OCI-LY1 (cell line): ENCODE results near the gene FURIN.

ENCODE experiments used
- H2AFZ ChIP-seq: fragments of 200-600 bp; sonication (generic), shearing (Covaris generic); 2 replicates; pipeline ENCODE4 v1.6.0; 2014; ENCODE audit warnings: antibody characterized with exemption, mild to moderate bottlenecking, low read length
- H3F3A ChIP-seq: fragments of 200-600 bp; sonication (generic), shearing (Covaris generic); 2 replicates; pipeline ENCODE4 v1.6.0; 2014; ENCODE audit warnings: mild to moderate bottlenecking, antibody characterized with exemption, low read length, moderate library complexity; ENCODE audit not compliant: insufficient read depth
- H3K27ac ChIP-seq: fragments of 200-600 bp; sonication (generic); 2 replicates; pipeline ENCODE4 v1.5.1; 2014; ENCODE audit warnings: low read length, mixed run types, mild to moderate bottlenecking, low read depth; ENCODE audit not compliant: poor library complexity, severe bottlenecking
- H3K27me3 ChIP-seq: fragments of 200-600 bp; sonication (generic); 2 replicates; pipeline ENCODE4 v1.6.0; 2014; ENCODE audit warnings: antibody characterized with exemption, mild to moderate bottlenecking, low read length, moderate library complexity; ENCODE audit not compliant: insufficient read depth
- H3K36me3 ChIP-seq: fragments of 200-600 bp; sonication (generic); 2 replicates; pipeline ENCODE4 v1.6.1; 2014; ENCODE audit warnings: mild to moderate bottlenecking, antibody characterized with exemption, low read length, moderate library complexity, mixed read lengths; ENCODE audit not compliant: insufficient read depth
- H3K4me1 ChIP-seq: fragments of 200-600 bp; sonication (generic); 2 replicates; pipeline ENCODE4 v1.5.1; 2014; ENCODE audit warnings: mild to moderate bottlenecking, low read length, moderate library complexity; ENCODE audit not compliant: insufficient read depth, severe bottlenecking
- H3K4me2 ChIP-seq: fragments of 200-600 bp; sonication (generic), shearing (Covaris generic); 2 replicates; pipeline ENCODE4 v1.6.1; 2014; ENCODE audit warnings: low read length
- H3K4me3 ChIP-seq: fragments of 200-600 bp; sonication (generic); 2 replicates; pipeline ENCODE4 v1.5.1; 2014; ENCODE audit warnings: low read length, low read depth, mild to moderate bottlenecking, mixed read lengths; ENCODE audit not compliant: poor library complexity, severe bottlenecking
- H3K79me2 ChIP-seq: fragments of 200-600 bp; shearing (Covaris generic); 2 replicates; pipeline ENCODE4 v1.6.1; 2016; ENCODE audit warnings: mixed run types, low read length, mixed read lengths; ENCODE audit not compliant: insufficient read depth
- H3K9ac ChIP-seq: fragments of 200-600 bp; sonication (generic), shearing (Covaris generic); 2 replicates; pipeline ENCODE4 v1.6.1; 2014; ENCODE audit warnings: mild to moderate bottlenecking, low read length, mixed read lengths
- H3K9me2 ChIP-seq: fragments of 200-600 bp; sonication (generic), shearing (Covaris generic); 2 replicates; pipeline ENCODE4 v1.6.1; 2014; ENCODE audit warnings: low read depth, mild to moderate bottlenecking, low read length, mixed read lengths
- H3K9me3 ChIP-seq: fragments of 200-600 bp; shearing (Covaris generic); 2 replicates; pipeline ENCODE4 v1.6.1; 2014; ENCODE audit warnings: low read length, mixed read lengths
- H4K20me1 ChIP-seq: fragments of 200-600 bp; sonication (generic), shearing (Covaris generic); 2 replicates; pipeline ENCODE4 v1.6.0; 2016; ENCODE audit warnings: mild to moderate bottlenecking, low read length; ENCODE audit not compliant: insufficient read depth
- EZH2 ChIP-seq: fragments of 200-600 bp; sonication (generic), shearing (Covaris generic); IDR thresholded peaks from 2 replicates; pipeline ENCODE4 v1.8.0; 2017; ENCODE audit warnings: borderline replicate concordance, mixed run types, mild to moderate bottlenecking, antibody characterized with exemption, low read length, moderate library complexity, mixed read lengths
- TF ChIP-seq, protein P1 (sequence below): fragments of 200-600 bp; sonication (generic), shearing (Covaris generic); IDR thresholded peaks from 2 replicates; pipeline ENCODE4 v1.5.1; 2017; ENCODE audit warnings: mild to moderate bottlenecking, antibody characterized with exemption, low read length, moderate library complexity, mixed read lengths

Gene FURIN

DNA sequence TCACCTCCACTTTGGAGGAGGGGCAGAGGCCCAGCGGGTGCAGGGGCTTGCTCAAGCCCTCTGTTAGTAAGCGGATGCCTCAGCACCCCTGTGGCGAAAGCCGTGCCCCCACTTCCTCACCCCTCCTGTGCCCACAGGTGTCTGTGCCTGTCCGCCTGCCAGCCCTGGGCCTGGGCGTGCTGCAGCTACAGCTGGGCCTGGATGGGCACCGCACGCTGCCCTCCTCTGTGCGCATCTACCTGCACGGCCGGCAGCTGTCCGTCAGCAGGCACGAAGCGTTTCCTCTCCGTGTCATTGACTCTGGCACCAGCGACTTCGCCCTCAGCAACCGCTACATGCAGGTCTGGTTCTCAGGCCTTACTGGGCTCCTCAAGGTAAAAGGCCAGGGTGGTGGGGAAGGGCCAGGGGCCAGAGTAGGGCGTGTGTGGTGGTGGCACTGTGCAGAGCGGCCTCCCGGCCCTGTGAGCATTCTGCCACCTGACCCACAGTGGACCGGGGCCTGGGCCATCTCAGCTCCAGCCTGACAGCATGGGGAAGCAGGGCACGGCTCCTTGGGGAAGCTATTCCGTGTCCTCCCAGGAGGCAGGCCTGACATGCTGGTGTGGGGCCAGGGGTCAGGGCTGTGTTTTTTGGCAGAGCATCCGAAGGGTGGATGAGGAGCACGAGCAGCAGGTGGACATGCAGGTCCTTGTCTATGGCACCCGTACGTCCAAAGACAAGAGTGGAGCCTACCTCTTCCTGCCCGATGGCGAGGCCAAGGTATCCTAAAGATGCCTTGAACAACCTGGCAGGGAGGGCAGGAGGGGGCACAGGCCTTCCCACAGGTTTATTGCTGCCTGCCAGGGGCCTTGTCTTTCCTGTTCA, 43.8 kb downstream of the FURIN start:
- no peak overlapping the region for H3K4me2 ChIP-seq
- no peak overlapping the region for H3K4me3 ChIP-seq
- peaks cover 51% of the 10 kb centered on the region; the same call in 1 of the 2 replicates for H3K36me3 ChIP-seq
- H3K9me2 ChIP-seq = no peaks in the 10 kb centered on the region
- H4K20me1 ChIP-seq = no peaks in the 10 kb centered on the region
- peaks cover 4% of the 10 kb centered on the region; the same call in 1 of the 2 replicates for H3F3A ChIP-seq
- TF ChIP-seq EZH2 = no peak
- TF ChIP-seq, protein P1, sequence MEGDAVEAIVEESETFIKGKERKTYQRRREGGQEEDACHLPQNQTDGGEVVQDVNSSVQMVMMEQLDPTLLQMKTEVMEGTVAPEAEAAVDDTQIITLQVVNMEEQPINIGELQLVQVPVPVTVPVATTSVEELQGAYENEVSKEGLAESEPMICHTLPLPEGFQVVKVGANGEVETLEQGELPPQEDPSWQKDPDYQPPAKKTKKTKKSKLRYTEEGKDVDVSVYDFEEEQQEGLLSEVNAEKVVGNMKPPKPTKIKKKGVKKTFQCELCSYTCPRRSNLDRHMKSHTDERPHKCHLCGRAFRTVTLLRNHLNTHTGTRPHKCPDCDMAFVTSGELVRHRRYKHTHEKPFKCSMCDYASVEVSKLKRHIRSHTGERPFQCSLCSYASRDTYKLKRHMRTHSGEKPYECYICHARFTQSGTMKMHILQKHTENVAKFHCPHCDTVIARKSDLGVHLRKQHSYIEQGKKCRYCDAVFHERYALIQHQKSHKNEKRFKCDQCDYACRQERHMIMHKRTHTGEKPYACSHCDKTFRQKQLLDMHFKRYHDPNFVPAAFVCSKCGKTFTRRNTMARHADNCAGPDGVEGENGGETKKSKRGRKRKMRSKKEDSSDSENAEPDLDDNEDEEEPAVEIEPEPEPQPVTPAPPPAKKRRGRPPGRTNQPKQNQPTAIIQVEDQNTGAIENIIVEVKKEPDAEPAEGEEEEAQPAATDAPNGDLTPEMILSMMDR = no peak
- H2AFZ ChIP-seq = no peak overlapping the region
- H3K9ac ChIP-seq = no peak overlapping the region
- no peak overlapping the region for H3K27ac ChIP-seq
- H3K27me3 ChIP-seq = no peaks in the 10 kb centered on the region
- no peaks in the 10 kb centered on the region for H3K9me3 ChIP-seq
- no peaks in the 10 kb centered on the region for H3K79me2 ChIP-seq
- H3K4me1 ChIP-seq = peaks cover 19% of the 10 kb centered on the region

DNA sequence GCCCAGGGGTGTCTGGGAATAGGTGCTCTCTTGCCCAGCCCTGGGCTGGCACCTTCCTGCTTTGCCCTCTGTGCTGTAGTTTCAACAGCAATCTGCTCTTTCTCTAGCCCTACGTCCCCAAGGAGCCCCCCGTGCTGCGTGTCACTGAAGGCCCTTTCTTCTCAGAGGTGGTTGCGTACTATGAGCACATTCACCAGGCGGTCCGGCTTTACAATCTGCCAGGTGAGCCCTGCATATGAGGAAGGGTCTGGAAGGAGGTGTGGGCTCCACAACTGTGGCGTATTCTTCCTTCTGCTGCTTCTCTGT, 44.3 kb downstream of the FURIN start:
- H3K36me3 ChIP-seq = peaks cover 45% of the 10 kb centered on the region; the same call in 1 of the 2 replicates
- H3K9ac ChIP-seq = no peak overlapping the region
- no peaks in the 10 kb centered on the region for H3K79me2 ChIP-seq
- H3K9me3 ChIP-seq = no peaks in the 10 kb centered on the region
- H3K4me1 ChIP-seq = peaks cover 19% of the 10 kb centered on the region
- H3K27me3 ChIP-seq = no peaks in the 10 kb centered on the region
- no peak overlapping the region for H3K4me3 ChIP-seq
- H4K20me1 ChIP-seq = no peaks in the 10 kb centered on the region
- H3K9me2 ChIP-seq = no peaks in the 10 kb centered on the region
- TF ChIP-seq, protein P1 = no peak
- no peak for TF ChIP-seq EZH2
- H2AFZ ChIP-seq = no peak overlapping the region
- no peak overlapping the region for H3K4me2 ChIP-seq
- peaks cover 4% of the 10 kb centered on the region; the same call in 1 of the 2 replicates for H3F3A ChIP-seq
- H3K27ac ChIP-seq = no peak overlapping the region

DNA sequence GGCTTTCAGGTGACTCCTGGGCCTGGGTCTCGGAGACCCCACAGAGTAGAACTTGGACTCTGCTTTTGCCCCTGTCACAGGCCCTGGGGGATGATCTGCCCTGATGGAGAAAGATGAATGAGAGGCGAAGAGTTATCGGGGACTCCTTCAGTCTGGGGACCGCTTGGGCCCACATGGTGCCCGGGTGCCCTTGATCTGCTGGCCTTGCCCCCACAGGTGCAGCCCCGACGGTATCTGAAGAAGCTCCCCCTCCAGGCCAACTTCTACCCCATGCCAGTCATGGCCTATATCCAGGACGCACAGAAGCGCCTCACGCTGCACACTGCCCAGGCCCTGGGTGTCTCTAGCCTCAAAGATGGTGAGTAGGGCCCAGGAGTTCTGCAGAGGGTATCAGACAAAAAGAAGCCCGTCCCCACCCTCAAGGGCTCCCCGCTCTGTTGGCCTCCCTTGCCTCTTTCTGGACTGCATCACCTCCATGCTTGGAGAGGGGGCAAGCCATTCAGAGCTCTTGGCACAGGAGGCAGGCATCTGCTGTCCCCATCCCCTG, 45.1 kb downstream of the FURIN start:
- H3K4me1 ChIP-seq = peaks cover 19% of the 10 kb centered on the region
- H3F3A ChIP-seq = no peaks in the 10 kb centered on the region
- no peak overlapping the region for H3K4me2 ChIP-seq
- no peaks in the 10 kb centered on the region for H4K20me1 ChIP-seq
- no peak overlapping the region for H3K27ac ChIP-seq
- no peak overlapping the region for H2AFZ ChIP-seq
- H3K9ac ChIP-seq = no peak overlapping the region
- no peaks in the 10 kb centered on the region for H3K79me2 ChIP-seq
- no peaks in the 10 kb centered on the region for H3K9me3 ChIP-seq
- no peak overlapping the region for H3K4me3 ChIP-seq
- H3K27me3 ChIP-seq = no peaks in the 10 kb centered on the region
- H3K36me3 ChIP-seq = peaks cover 44% of the 10 kb centered on the region; the same call in 1 of the 2 replicates
- no peaks in the 10 kb centered on the region for H3K9me2 ChIP-seq
- TF ChIP-seq, protein P1 = no peak
- TF ChIP-seq EZH2 = no peak
